Breast epithelium (tissue), 4 donors: ENCODE measurements around the gene GPR108. TPM values are rescaled to one million over a fixed set of nuclear protein-coding genes. Genes with fewer than 3 reads are reported as not detected.
A peak's percentile ranks its signal among the peaks of the same experiment; 100 is the strongest.
"Not testable (repeated sequence)": the region's sequence is repeated elsewhere in the genome, so short reads cannot be mapped to it uniquely, and the experiment has no call there.

ENCODE experiments used
- DNase-seq, 2 donors: peaks; one replicate each; pipeline ENCODE4 v3.0.0-alpha.2; 2019; ENCODE audit warnings: low spot score in 2 of 2
- H3K27ac ChIP-seq, 2 donors: fragments of 200-600 bp; sonication (generic) in 1 of 2; one replicate each; pipeline ENCODE4 v1.5.1; 2016 to 2019; ENCODE audit warnings: mild to moderate bottlenecking in 1 of 2
- H3K27me3 ChIP-seq, 2 donors: fragments of 200-600 bp; sonication (generic) in 1 of 2; one replicate each; pipeline versions ENCODE4 v1.5.1 to v1.6.0; 2017 to 2019; ENCODE audit warnings: control low read depth in 1 of 2, mild to moderate bottlenecking in 1 of 2
- H3K36me3 ChIP-seq: fragments of 200-600 bp; one replicate; pipeline ENCODE4 v1.5.1; 2019
- H3K4me1 ChIP-seq, 2 donors: fragments of 200-600 bp; sonication (generic); one replicate each; pipeline ENCODE4 v1.5.1; 2016 to 2019; ENCODE audit warnings: control low read depth in 1 of 2
- H3K4me3 ChIP-seq, 3 donors: fragments of 200-600 bp; sonication (generic); 1 replicate in 2 of 3; 2 replicates in 1 of 3; pipeline ENCODE4 v1.5.1; 2016 to 2019; ENCODE audit warnings: mild to moderate bottlenecking in 3 of 3, moderate library complexity in 2 of 3
- H3K9me3 ChIP-seq, 2 donors: fragments of 200-600 bp; sonication (generic) in 1 of 2; one replicate each; pipeline ENCODE4 v1.5.1; 2016 to 2019; ENCODE audit warnings: control low read depth in 1 of 2
- POLR2A ChIP-seq: fragments of 450-650 bp; IDR thresholded peaks from one replicate; pipeline ENCODE4 v1.6.1; 2016; ENCODE audit warnings: antibody characterized with exemption, mild to moderate bottlenecking, moderate library complexity
- POLR2AphosphoS5 ChIP-seq, 3 donors: sonication (generic); formaldehyde crosslinking; IDR thresholded peaks; one replicate each; pipeline ENCODE4 v1.6.1; 2017; ENCODE audit warnings: antibody characterized with exemption in 3 of 3
- intact Hi-C: fragments of 100-400 bp; cut with DNase I; formaldehyde crosslinking; loops from one replicate; pipeline ENCODE4 v1.15.1; 2023; ENCODE audit warnings: low total_unique reads
- total RNA-seq, 3 donors: library from RNA; depleted of rRNA; stranded (reverse); fragments of >200 nt; gene quantifications; one replicate each; pipeline ENCODE4 v1.1.0, GENCODE V29; 2016
- TF ChIP-seq, protein P1 (sequence below), 3 donors: fragments of 450-650 bp; IDR thresholded peaks; one replicate each; pipeline ENCODE4 v1.5.1; 2016 to 2017; ENCODE audit warnings: antibody characterized with exemption in 3 of 3, mild to moderate bottlenecking in 3 of 3, moderate library complexity in 3 of 3

The GPR108 gene
- total RNA-seq, 3 donors from 2014 or later, result 62.9 to 98.1 (median 78.0) TPM

DNA sequence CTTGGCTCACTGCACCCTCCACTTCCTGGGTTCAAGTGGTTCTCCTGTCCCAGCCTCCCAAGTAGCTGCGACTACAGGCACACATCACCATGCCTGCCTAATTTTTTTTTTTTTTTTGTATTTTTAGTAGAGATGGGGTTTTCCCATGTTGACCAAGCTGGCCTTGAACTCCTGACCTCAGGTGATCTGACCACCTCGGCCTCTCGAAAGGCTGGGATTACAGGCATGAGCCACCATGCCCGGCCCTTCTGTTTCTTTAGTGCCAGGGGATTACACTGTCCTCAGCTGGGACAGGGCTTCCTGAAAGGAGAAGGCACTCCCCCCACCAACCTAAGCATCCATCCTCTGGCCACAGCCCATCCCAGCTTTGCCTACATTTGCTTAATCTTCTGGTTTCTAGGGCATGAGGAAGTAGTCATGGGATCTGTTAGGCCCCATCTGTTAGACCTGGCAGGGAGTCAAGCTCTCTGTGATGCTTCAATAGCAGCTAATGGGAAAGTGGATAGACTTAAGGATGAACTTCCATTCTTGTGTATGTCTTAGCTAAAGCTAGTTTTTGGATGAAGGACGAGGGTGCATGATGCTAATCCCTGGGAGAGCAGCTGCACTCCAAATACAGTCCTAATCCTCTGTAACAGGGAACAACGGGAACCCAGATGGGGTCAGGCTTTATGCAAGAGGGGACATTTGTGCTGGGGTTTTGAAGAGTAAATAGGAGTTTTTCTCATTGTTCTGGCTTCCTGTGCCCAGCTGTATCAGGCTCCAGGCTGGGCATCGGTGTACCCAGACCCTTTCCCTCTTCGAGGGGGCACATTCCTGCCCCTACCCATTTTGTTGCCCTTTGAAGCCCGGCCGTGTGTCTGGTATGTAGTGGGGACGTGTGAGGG lies 37.7 kb upstream of the GPR108 start:
- Histone ChIP-seq H3K4me3 (no peak overlapping the region), H3K36me3 (no peaks in the 10 kb centered on the region), H3K27ac (no peak overlapping the region), H3K9me3 (no peaks in the 10 kb centered on the region), H3K4me1 (no peaks in the 10 kb centered on the region), H3K27me3 (no peaks in the 10 kb centered on the region)
- DNase-seq, result no peak
- intact Hi-C loops, result no loop called here
- TF ChIP-seq, protein P1, sequence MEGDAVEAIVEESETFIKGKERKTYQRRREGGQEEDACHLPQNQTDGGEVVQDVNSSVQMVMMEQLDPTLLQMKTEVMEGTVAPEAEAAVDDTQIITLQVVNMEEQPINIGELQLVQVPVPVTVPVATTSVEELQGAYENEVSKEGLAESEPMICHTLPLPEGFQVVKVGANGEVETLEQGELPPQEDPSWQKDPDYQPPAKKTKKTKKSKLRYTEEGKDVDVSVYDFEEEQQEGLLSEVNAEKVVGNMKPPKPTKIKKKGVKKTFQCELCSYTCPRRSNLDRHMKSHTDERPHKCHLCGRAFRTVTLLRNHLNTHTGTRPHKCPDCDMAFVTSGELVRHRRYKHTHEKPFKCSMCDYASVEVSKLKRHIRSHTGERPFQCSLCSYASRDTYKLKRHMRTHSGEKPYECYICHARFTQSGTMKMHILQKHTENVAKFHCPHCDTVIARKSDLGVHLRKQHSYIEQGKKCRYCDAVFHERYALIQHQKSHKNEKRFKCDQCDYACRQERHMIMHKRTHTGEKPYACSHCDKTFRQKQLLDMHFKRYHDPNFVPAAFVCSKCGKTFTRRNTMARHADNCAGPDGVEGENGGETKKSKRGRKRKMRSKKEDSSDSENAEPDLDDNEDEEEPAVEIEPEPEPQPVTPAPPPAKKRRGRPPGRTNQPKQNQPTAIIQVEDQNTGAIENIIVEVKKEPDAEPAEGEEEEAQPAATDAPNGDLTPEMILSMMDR (IDR thresholded peaks at IDR 0.05), result no peak
- TF ChIP-seq POLR2AphosphoS5 (IDR thresholded peaks at IDR 0.05) (no peak), POLR2A (no peak)

DNA sequence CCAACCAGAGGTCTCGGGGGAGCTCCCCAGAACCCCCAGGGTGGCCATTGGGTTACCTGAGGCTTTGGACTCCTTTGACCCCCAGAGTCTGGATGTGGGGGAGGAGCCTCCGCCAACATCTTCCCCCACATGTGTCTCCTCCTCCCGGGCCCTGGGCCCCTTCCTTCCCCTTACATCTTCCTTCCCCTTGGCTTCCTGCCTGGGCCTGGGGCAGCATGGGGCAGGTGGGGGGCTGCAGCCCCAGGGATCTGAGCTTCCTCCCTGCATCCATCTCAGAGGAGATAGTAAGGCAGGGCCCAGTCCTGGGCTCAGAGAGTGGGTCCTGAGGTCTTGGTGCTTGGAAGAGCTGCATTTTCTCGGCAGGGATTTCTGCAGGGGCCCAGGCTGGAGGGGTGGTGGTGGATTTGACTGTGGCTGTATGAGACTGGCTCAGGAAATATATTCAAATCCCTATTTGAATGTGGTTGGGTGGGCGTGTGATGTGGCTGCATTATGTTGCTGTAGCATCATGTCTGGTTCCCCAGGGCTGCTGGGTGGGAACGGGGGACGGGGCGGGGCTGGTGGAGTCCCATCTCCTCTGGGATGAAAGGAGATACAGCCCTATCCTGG lies 36.0 kb upstream of the GPR108 start:
- no peak overlapping the region for H3K27ac ChIP-seq
- no peaks in the 10 kb centered on the region for H3K9me3 ChIP-seq
- peak overlapping the region; percentile 43 to 56 (median 47) for H3K4me3 ChIP-seq
- no peaks in the 10 kb centered on the region for H3K36me3 ChIP-seq
- no peaks in the 10 kb centered on the region for H3K4me1 ChIP-seq
- intact Hi-C loops, result no loop called here
- TF ChIP-seq POLR2AphosphoS5 (IDR thresholded peaks at IDR 0.05), result no peak
- TF ChIP-seq POLR2A, result no peak
- TF ChIP-seq, protein P1 (IDR thresholded peaks at IDR 0.05), result no peak
- no peak for DNase-seq
- H3K27me3 ChIP-seq, result no peaks in the 10 kb centered on the region

DNA sequence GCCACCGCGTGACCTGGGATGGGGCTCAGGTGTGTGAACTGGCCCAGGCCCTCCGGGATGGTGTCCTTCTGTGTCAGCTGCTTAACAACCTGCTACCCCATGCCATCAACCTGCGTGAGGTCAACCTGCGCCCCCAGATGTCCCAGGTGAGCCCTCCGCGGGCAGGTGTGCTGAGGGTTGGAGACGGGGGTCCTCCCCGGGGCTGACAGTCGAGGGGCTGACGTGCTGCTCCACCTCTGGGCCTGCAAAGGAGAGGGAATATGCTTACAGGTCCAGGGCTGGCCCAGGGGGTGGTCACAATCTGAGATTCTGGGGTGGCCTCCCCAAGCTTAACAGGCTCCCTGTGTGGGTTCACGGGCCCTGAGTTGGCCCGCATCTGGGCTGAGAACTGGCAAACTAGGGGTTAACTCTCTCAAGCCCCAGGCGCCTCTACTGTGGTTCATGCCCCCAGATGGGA lies 35.5 kb upstream of the GPR108 start:
- intact Hi-C loops, result no loop called here
- Histone ChIP-seq H3K36me3 (no peaks in the 10 kb centered on the region), H3K27me3 (no peaks in the 10 kb centered on the region), H3K27ac (peak overlapping the region in 1 of 2 donors; percentile 7), H3K4me3 (peak overlapping the region; percentile 43 to 56 (median 47)), H3K9me3 (no peaks in the 10 kb centered on the region), H3K4me1 (no peaks in the 10 kb centered on the region)
- DNase-seq, result no peak
- TF ChIP-seq POLR2AphosphoS5 (IDR thresholded peaks at IDR 0.05) (no peak), POLR2A (no peak)
- TF ChIP-seq, protein P1 (IDR thresholded peaks at IDR 0.05), result no peak

DNA sequence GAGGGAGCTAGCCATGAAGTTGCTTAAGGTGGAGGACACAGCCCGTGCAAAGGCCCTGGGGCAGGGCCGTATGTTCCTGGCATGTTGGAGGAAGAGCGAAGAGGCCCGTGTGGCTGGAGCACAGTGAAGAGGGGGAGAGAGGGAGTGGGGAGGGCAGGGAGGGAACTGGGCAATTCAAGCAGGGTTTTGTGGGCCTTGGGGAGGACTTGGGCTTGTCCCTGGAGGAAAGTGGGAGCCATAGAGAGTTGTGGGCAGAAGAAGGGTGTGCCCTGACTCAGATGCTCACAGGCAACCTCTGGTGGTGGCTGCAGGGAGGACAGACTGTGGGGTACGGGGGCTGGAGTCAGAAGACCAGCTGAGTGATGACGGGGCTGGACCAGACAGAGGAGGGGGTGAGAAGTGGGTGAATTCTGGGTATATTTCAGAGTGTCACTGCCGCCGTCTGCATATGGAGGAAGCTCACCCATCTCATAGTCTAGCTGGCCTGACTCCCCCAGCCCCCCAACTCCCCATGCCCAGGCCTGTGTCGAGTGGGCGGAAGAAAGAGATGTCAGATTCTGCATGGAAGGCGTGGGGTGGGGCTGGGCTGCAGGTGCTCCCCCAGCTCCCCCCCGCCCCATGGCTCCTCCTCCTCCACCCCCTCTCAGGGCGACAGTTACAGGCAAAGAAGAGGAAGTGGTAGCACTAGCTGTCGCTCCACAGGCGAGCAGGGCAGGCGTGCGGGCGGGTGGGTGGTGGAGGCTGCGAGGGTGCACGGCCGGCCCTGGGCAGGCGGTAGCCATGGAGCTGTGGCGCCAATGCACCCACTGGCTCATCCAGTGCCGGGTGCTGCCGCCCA lies 34.9 kb upstream of the GPR108 start, which contains the start of gene VAV1:
Gene VAV1 (plus strand): TSS at position 681 of the 838 bp plus-strand sequence. CDS start 100 bp downstream, at position 781.
- Histone ChIP-seq H3K27ac (peak within 1 kb of the TSS in 1 of 2 donors; percentile 25), H3K27me3 (no peaks in the 10 kb centered on the region), H3K36me3 (no peaks in the 10 kb centered on the region), H3K4me3 (peak within 1 kb of the TSS; percentile 43 to 56 (median 47)), H3K4me1 (no peaks in the 10 kb centered on the region), H3K9me3 (no peaks in the 10 kb centered on the region)
- no peak for DNase-seq
- TF ChIP-seq POLR2AphosphoS5 (IDR thresholded peaks at IDR 0.05) (no peak), POLR2A (no peak)
- TF ChIP-seq, protein P1 (IDR thresholded peaks at IDR 0.05), result no peak
- intact Hi-C loops, result no loop called here

DNA sequence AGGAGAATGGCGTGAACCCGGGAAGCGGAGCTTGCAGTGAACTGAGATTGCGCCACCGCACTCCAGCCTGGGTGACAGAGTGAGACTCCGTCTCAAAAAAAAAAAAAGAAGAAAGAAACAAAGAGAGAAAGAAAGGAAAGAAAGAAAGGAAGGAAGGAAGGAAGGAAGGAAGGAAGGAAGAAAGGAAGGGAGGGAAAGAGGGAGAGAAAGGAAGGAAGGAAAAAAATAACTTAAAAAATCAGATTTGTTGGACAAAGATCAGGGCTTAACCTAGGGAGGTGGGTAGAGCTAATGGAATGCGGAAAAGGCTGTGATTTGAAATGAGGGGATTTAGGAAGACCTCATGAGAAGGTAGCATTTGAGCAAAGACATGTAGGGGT lies 34.3 kb upstream of the GPR108 start:
- H3K4me3 ChIP-seq, H3K36me3 ChIP-seq, DNase-seq, intact Hi-C loops, H3K4me1 ChIP-seq, H3K27me3 ChIP-seq, H3K9me3 ChIP-seq: not testable (repeated sequence)
- H3K27ac ChIP-seq, result peak overlapping the region in 1 of 2 donors; percentile 25
